Ramos (cell line): Measurements from ENCODE around the gene MAD1L1.

Experiments used
- in situ Hi-C: fragments of 300-500 bp; cut with MboI; formaldehyde crosslinking; loops from one replicate; pipeline ENCODE4 v1.14.3; 2022; ENCODE audit warnings: low sequenced_read_pairs; ENCODE audit not compliant: unreplicated experiment

MAD1L1 gene

DNA sequence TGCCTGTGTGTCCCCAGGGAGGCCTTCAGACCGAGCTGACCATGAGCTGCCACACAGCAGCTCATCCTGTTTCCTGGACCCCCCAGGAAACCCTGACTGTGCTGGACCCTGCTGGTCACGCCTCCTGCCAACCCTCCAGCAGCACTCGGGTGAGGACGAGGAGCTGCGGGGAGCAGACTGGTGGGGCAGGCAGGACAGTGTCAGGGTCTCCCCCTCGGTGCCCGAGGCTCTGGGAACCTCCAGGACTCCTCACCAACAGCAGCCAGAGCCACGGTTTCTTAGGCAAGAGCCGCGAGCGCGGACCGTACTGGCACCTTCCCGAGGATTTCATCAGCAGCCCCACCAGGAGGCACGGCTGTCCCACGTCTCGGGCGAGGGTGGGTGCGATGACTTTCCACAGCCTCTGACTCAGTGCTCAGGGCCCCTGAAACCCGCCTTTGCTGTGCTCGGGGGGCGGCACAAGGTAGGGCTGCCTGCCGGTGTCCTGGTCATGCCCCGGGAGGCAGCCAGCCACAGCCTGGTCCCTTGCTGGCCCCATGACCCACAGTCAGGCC lies 375.8 kb downstream of the MAD1L1 start:
- in situ Hi-C loops, result no loop called here

- in situ Hi-C loops, result no loop called here
These were observed 376.4 kb downstream of the MAD1L1 start for GRCh38 chr7:1856161-1856887.

DNA sequence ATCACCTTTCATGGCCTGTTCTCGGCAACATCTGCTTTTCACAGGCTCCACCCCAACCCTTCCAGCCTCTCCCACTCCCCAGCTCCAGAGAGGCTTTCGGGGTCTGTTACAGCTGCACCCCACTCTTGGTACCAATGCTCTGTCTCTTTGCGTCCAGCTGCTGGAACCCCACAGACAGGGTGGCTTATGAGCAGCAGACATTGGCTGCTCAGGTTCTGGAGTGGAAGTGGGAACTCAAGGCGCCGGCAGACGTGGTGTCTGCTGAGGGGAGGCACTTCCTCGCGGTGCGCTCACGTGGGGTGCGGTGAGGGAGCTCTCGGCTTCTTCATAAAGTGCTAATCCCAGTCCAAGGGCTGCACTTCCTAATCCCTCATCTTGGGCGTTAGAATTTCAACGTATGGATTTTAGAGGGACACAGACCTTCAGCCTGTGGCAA lies 377.0 kb downstream of the MAD1L1 start:
- in situ Hi-C loops, result no loop called here

- in situ Hi-C loops, result no loop called here
These were observed 377.6 kb downstream of the MAD1L1 start for GRCh38 chr7:1854866-1855724.

GRCh38 chr7:1853986-1854865 lies 378.5 kb downstream of the MAD1L1 start:
- in situ Hi-C loops, result no loop called here

- in situ Hi-C loops, result no loop called here
These were observed 379.2 kb downstream of the MAD1L1 start for GRCh38 chr7:1853431-1853985.

GRCh38 chr7:1852517-1853430 lies 380.0 kb downstream of the MAD1L1 start:
- in situ Hi-C loops, result no loop called here

GRCh38 chr7:1851721-1852516 lies 380.8 kb downstream of the MAD1L1 start:
- in situ Hi-C loops, result no loop called here

DNA sequence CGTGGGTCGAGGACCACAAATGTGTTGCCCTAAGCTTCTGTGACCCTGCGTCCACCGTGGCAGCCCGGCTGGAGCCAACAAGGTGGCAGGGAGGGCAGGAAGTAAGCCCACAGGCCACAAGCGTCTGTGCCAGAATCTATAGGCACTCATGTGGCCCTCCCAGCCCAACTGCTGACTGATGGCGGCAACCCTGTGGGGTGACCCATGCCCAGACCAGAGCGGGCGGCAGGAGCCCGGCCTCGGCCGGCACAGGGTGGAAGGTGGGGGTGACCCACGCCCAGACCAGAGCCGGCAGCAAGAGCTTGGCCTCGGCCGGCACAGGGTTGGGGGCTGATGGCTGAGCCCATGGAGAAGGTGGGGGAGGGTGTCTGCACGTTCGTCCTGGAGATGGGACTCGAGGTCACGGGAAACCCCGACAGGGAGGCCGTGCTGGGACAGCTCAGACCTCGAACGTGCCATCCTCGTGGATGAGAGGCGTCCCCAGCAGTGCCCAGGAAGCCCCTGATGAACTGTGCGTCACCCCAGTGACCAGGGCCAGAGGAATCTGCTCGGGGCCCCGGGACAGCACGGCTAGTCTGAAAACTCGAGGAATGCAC lies 381.7 kb downstream of the MAD1L1 start:
- in situ Hi-C loops, result no loop called here

GRCh38 chr7:1850111-1850975 lies 382.4 kb downstream of the MAD1L1 start:
- in situ Hi-C loops, result no loop called here

DNA sequence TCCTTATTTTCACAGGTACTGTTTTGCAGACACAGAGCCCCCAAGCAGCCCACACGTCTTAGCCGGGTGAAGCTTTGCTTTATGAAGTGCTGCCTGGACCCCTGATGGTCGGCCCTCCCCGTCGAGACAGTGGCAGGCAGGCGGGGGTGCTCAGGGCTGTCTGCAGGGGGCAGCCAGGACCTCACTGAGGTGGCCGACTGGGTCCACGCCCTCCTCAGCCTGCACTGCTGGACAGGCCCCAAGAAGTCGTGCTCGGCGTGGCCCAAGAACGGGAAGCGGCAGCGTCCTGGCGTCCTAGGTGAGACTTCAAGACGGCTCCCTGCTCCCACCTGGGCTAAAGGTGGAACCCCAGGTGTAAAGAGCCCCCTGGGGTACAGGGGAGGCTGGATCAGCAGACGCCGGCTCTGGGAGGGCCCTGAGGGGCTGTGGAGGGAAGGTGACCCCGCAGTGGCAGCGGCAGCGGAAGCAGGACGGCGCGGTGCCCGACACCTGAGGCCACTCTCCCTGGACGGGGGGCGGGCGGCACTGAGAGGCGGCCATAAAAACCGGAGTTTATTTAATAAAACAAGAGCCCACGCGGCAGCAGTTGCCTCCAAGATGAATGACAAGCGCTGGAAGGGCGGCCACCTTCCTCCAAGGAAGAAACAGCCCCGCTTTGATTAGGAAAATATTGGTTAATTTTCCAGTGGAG lies 383.2 kb downstream of the MAD1L1 start:
- in situ Hi-C loops, result no loop called here

- in situ Hi-C loops, result no loop called here
These were observed 383.8 kb downstream of the MAD1L1 start for GRCh38 chr7:1848911-1849311.

DNA sequence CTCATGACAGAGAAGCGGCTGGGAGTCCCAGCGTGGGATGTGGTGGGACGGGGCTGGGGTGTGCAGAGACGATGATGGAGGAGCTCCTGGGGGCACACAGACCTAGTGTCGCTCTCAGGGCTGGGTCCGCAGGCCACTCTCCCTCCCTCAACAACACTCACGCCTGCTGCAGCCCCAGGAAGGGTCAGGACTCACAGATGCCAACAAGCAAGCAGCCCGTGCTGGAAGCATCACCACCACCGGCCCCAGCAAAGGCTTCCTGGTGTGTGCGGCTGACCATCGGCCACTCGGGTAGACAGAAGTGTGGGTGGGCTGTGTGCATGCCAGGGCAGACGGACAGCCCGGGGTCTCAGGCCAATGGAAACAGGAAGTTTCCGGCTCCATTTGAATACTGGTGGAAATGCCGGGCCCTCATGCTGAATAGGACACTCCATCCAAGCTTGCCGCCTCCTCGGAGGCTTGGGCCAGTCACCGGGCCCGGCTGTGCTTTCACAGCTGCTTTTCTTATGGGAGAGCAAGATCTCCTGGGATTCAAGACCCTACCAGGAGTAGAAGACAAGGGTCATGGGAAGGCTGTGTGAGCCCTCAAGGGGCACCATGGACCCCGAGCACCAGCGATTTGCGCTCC lies 384.6 kb downstream of the MAD1L1 start:
- in situ Hi-C loops, result no loop called here

- in situ Hi-C loops, result no loop called here
These were observed 385.3 kb downstream of the MAD1L1 start for GRCh38 chr7:1847260-1848001.
